H1 (cell line): ENCODE measurements around the gene COL11A2. TPM values are rescaled to one million over a fixed set of nuclear protein-coding genes. Genes with fewer than 3 reads are reported as not detected.
A peak's percentile ranks its signal among the peaks of the same experiment; 100 is the strongest.

ENCODE experiments used
- CTCF ChIA-PET: fragments of 300-600 bp; sonication (Branson Sonifier 250); formaldehyde crosslinking; loops from one replicate; lab custom pipeline; 2021; ENCODE audit not compliant: partially characterized antibody; lab: Charles Lee
- POLR2A ChIA-PET: fragments of 300-600 bp; sonication (Branson Sonifier 250); formaldehyde crosslinking; loops from one replicate; lab custom pipeline; 2021; ENCODE audit warnings: inconsistent platforms; ENCODE audit not compliant: partially characterized antibody; lab: Charles Lee
- DNase-seq, 2 experiments: peaks; one replicate each; pipeline versions ENCODE4 v3.0.0 to v3.0.0-alpha.2; 2010 to 2022; ENCODE audit warnings: low spot score in 2 of 2, low read depth in 1 of 2, mixed read lengths in 1 of 2
- FAIRE-seq: peaks from 2 replicates; lab custom pipeline; 2011; peaks lifted over from hg19 to GRCh38; lab: Jason Lieb, UNC
- H2AFZ ChIP-seq: 2 replicates; pipeline ENCODE4 v1.8.1; 2012; ENCODE audit warnings: low read length, inconsistent platforms
- H2AK5ac ChIP-seq: 2 replicates; pipeline ENCODE4 v1.6.1; 2013; ENCODE audit warnings: low read depth, low read length
- H2BK120ac ChIP-seq: replicated peaks from 2 replicates; pipeline ENCODE3; 2013; ENCODE audit warnings: low read depth, low read length, inconsistent platforms
- H2BK12ac ChIP-seq: 2 replicates; pipeline ENCODE4 v1.6.1; 2013; ENCODE audit warnings: low read depth, low read length
- H2BK15ac ChIP-seq: 2 replicates; pipeline ENCODE4 v1.6.1; 2013; ENCODE audit warnings: low read length
- H2BK20ac ChIP-seq: 2 replicates; pipeline ENCODE4 v1.6.1; 2013; ENCODE audit warnings: low read length
- H2BK5ac ChIP-seq: 2 replicates; pipeline ENCODE4 v1.6.1; 2013; ENCODE audit warnings: low read depth, low read length
- H3K14ac ChIP-seq: 2 replicates; pipeline ENCODE4 v1.6.1; 2013; ENCODE audit warnings: inconsistent platforms; ENCODE audit not compliant: insufficient read length
- H3K18ac ChIP-seq: 2 replicates; pipeline ENCODE4 v1.6.1; 2013; ENCODE audit warnings: low read length; ENCODE audit errors: extremely low read depth
- H3K23ac ChIP-seq: 2 replicates; pipeline ENCODE4 v1.6.1; 2013; ENCODE audit warnings: inconsistent platforms; ENCODE audit not compliant: insufficient read length
- H3K23me2 ChIP-seq: 2 replicates; pipeline ENCODE4 v1.6.1; 2013; ENCODE audit warnings: low read depth, low read length
- H3K27ac ChIP-seq: 2 replicates; pipeline ENCODE4 v1.6.1; 2011; ENCODE audit warnings: low read depth, low read length, inconsistent platforms
- H3K27me3 ChIP-seq, 4 experiments: replicated peaks in 1 of 4; 1 replicate in 1 of 4; 2 replicates in 3 of 4; pipeline versions ENCODE4 v1.6.1 to v1.8.1; 2011 to 2013; ENCODE audit warnings: low read length in 3 of 4, mild to moderate bottlenecking in 3 of 4, inconsistent platforms in 2 of 4, mixed read lengths in 2 of 4, moderate library complexity in 1 of 4; ENCODE audit not compliant: control insufficient read depth in 3 of 4, insufficient read depth in 3 of 4; ENCODE audit errors: extremely low read depth in 1 of 4
- H3K36me3 ChIP-seq, 4 experiments: 2 replicates each; pipeline versions ENCODE4 v1.6.1 to v1.8.1; 2011 to 2013; ENCODE audit warnings: mild to moderate bottlenecking in 4 of 4, low read length in 3 of 4, moderate library complexity in 2 of 4, control low read depth in 1 of 4, inconsistent platforms in 1 of 4; ENCODE audit not compliant: insufficient read depth in 4 of 4, control insufficient read depth in 2 of 4
- H3K4ac ChIP-seq: replicated peaks from 2 replicates; pipeline ENCODE3; 2013; ENCODE audit warnings: low read length, low read depth, mixed read lengths, inconsistent platforms; ENCODE audit not compliant: insufficient read length
- H3K4me1 ChIP-seq, 4 experiments: replicated peaks in 1 of 4; 1 replicate in 1 of 4; 2 replicates in 3 of 4; pipeline versions ENCODE4 v1.6.1 to v1.8.1; 2011 to 2013; ENCODE audit warnings: low read length in 3 of 4, inconsistent platforms in 2 of 4, mixed read lengths in 1 of 4; ENCODE audit not compliant: insufficient read depth in 4 of 4, control insufficient read depth in 3 of 4
- H3K4me2 ChIP-seq, 2 experiments: 2 replicates each; pipeline versions ENCODE4 v1.6.1 to v1.8.1; 2011 to 2013; ENCODE audit warnings: low read depth in 2 of 2, low read length in 2 of 2, control low read depth in 1 of 2, inconsistent platforms in 1 of 2, mild to moderate bottlenecking in 1 of 2; ENCODE audit not compliant: insufficient read depth in 1 of 2
- H3K4me3 ChIP-seq, 4 experiments: fragments of 200-600, 300-600 bp in 1 of 4; sonication (generic), shearing (Covaris generic), sonication (Bioruptor Twin) in 1 of 4; 2 replicates each; pipeline versions ENCODE4 v1.5.1 to v1.8.1; 2011 to 2016; ENCODE audit warnings: low read length in 4 of 4, low read depth in 3 of 4, control low read depth in 2 of 4, inconsistent platforms in 2 of 4, mild to moderate bottlenecking in 2 of 4, mixed read lengths in 1 of 4, moderate library complexity in 1 of 4; ENCODE audit not compliant: insufficient read depth in 2 of 4; ENCODE audit errors: extremely low read depth in 1 of 4
- H3K56ac ChIP-seq: replicated peaks from 2 replicates; pipeline ENCODE3; 2013; ENCODE audit warnings: low read depth, mild to moderate bottlenecking, mixed read lengths, low read length, inconsistent platforms; ENCODE audit not compliant: insufficient read length
- H3K79me1 ChIP-seq: 2 replicates; pipeline ENCODE4 v1.6.1; 2013; ENCODE audit warnings: low read depth, low read length, control low read depth
- H3K79me2 ChIP-seq, 2 experiments: 2 replicates each; pipeline versions ENCODE4 v1.6.1 to v1.8.1; 2012 to 2013; ENCODE audit warnings: low read length in 2 of 2, mild to moderate bottlenecking in 2 of 2, inconsistent platforms in 1 of 2; ENCODE audit not compliant: insufficient read depth in 2 of 2, control insufficient read depth in 1 of 2
- H3K9ac ChIP-seq, 4 experiments: replicated peaks in 1 of 4; 1 replicate in 1 of 4; 2 replicates in 3 of 4; pipeline versions ENCODE4 v1.6.1 to v1.8.1; 2011 to 2013; ENCODE audit warnings: low read depth in 3 of 4, low read length in 3 of 4, control low read depth in 2 of 4, mild to moderate bottlenecking in 2 of 4, moderate library complexity in 2 of 4, inconsistent platforms in 1 of 4; ENCODE audit errors: extremely low read depth in 1 of 4
- H3K9me3 ChIP-seq, 2 experiments: 2 replicates each; pipeline versions ENCODE4 v1.6.1 to v1.8.1; 2012 to 2013; ENCODE audit warnings: mild to moderate bottlenecking in 2 of 2, moderate library complexity in 2 of 2, control low read depth in 1 of 2, inconsistent platforms in 1 of 2, low read depth in 1 of 2, low read length in 1 of 2, mixed read lengths in 1 of 2; ENCODE audit not compliant: insufficient read depth in 2 of 2
- H4K20me1 ChIP-seq, 2 experiments: replicated peaks in 1 of 2; 2 replicates each; pipeline versions ENCODE3 to v1.8.1; 2011 to 2013; ENCODE audit warnings: inconsistent platforms in 2 of 2, low read length in 2 of 2, mild to moderate bottlenecking in 1 of 2; ENCODE audit not compliant: insufficient read depth in 2 of 2, control insufficient read depth in 1 of 2
- H4K5ac ChIP-seq: 2 replicates; pipeline ENCODE4 v1.6.1; 2013; ENCODE audit warnings: low read length, low read depth, mixed read lengths, inconsistent platforms; ENCODE audit not compliant: insufficient read length
- H4K8ac ChIP-seq: 2 replicates; pipeline ENCODE4 v1.8.0; 2013; ENCODE audit warnings: mild to moderate bottlenecking, moderate library complexity, low read length, inconsistent platforms; ENCODE audit not compliant: insufficient read depth; ENCODE audit errors: extremely low read depth
- H4K91ac ChIP-seq: replicated peaks from 2 replicates; pipeline ENCODE3; 2013; ENCODE audit warnings: low read length, mixed read lengths, inconsistent platforms; ENCODE audit not compliant: insufficient read length
- EZH2 ChIP-seq: fragments of 200-600 bp; sonication (generic); IDR thresholded peaks from 2 replicates; pipeline ENCODE4 v1.7.1; 2012; ENCODE audit warnings: low read depth, mild to moderate bottlenecking, moderate library complexity, low read length, inconsistent platforms; ENCODE audit not compliant: severe bottlenecking
- FOSL1 ChIP-seq: IDR thresholded peaks from 2 replicates; pipeline ENCODE4 v1.6.1; 2011; ENCODE audit warnings: mild to moderate bottlenecking, low read depth, low read length, moderate library complexity; ENCODE audit not compliant: insufficient read depth
- HDAC2 ChIP-seq, 2 experiments: fragments of 300-600 bp in 1 of 2; sonication (generic) in 1 of 2; IDR thresholded peaks; 2 replicates each; pipeline ENCODE4 v1.6.1; 2011 to 2012; ENCODE audit warnings: low read depth in 2 of 2, low read length in 2 of 2, mild to moderate bottlenecking in 2 of 2, moderate library complexity in 2 of 2, borderline replicate concordance in 1 of 2, inconsistent platforms in 1 of 2
- JUND ChIP-seq: IDR thresholded peaks from 2 replicates; pipeline ENCODE4 v1.6.1; 2011; ENCODE audit warnings: mild to moderate bottlenecking, improper control_type of control experiment, low read length
- POU5F1 ChIP-seq: IDR thresholded peaks from 2 replicates; pipeline ENCODE4 v1.6.1; 2011; ENCODE audit warnings: low read depth, mild to moderate bottlenecking, low read length, moderate library complexity
- SIN3A ChIP-seq, 2 experiments: IDR thresholded peaks in 1 of 2; conservative IDR thresholded peaks in 1 of 2; 2 replicates each; pipeline ENCODE4 v1.6.1; 2011 to 2012; ENCODE audit warnings: low read length in 2 of 2, improper control_type of control experiment in 1 of 2, low read depth in 1 of 2, mild to moderate bottlenecking in 1 of 2
- SIX5 ChIP-seq: IDR thresholded peaks from 2 replicates; pipeline ENCODE4 v1.6.1; 2011; ENCODE audit warnings: mild to moderate bottlenecking, low read depth, low read length
- SP4 ChIP-seq: IDR thresholded peaks from 2 replicates; pipeline ENCODE4 v1.6.1; 2012; ENCODE audit warnings: low read length, inconsistent platforms
- SUZ12 ChIP-seq: fragments of 200-600 bp; sonication (generic); IDR thresholded peaks from 2 replicates; pipeline ENCODE4 v1.6.1; 2012; ENCODE audit warnings: mild to moderate bottlenecking, inconsistent platforms, low read length, moderate library complexity, mixed read lengths
- WGBS, 2 experiments: shearing (Covaris generic) in 1 of 2; methylation state at CpG; one replicate each; pipeline versions ENCODE4 v1.1.6 to v1.1.7; 2013 to 2015; ENCODE audit warnings: low lambda C conversion rate in 2 of 2, mixed read lengths in 2 of 2, inconsistent platforms in 1 of 2, low coverage in 1 of 2, missing lambda C conversion rate in 1 of 2; ENCODE audit not compliant: insufficient replicate concordance in 2 of 2, insufficient coverage in 1 of 2, insufficient read length in 1 of 2; ENCODE audit errors: extremely low coverage in 1 of 2, missing lambda C conversion rate in 1 of 2; 5-methylcytosine and 5-hydroxymethylcytosine counted together
- polyA plus RNA-seq, 7 experiments: library from polyadenylated mRNA; depleted of rRNA in 3 of 7; stranded (reverse) in 5 of 7; unstranded in 2 of 7; fragments of >200 nt in 5 of 7; fragments of 200-250 nt in 2 of 7; gene quantifications; 1 replicate in 5 of 7; 2 replicates in 1 of 7; 4 replicates in 1 of 7; pipeline versions ENCODE4 v1.2.1 to v1.2.3, GENCODE V29; 2011 to 2013; ENCODE audit warnings: missing spikeins in 2 of 7, mixed read lengths in 2 of 7
- total RNA-seq: library from RNA; stranded (reverse); fragmentation: NEBNext Ultra II Directional; extraction: Animal tissue kit (Norgen Biotek cat#: 25700); gene quantifications from 2 replicates; pipeline ENCODE4 v1.2.1, GENCODE V29; 2021
- TF ChIP-seq, protein P1 (sequence below), 3 experiments: IDR thresholded peaks; 1 replicate in 2 of 3; 2 replicates in 1 of 3; pipeline versions ENCODE4 v1.5.1 to v1.6.1; 2011; ENCODE audit warnings: low read length in 3 of 3, mild to moderate bottlenecking in 3 of 3, inconsistent platforms in 2 of 3, low read depth in 1 of 3, moderate library complexity in 1 of 3; ENCODE audit not compliant: insufficient read depth in 1 of 3; ENCODE audit errors: control extremely low read depth in 1 of 3

Gene COL11A2
- total and polyA plus RNA-seq, 2 of the 8 experiments (the other 6 are each of a cell fraction or from before 2014, with no cell fraction given), result 2.8 to 3.8 TPM

DNA sequence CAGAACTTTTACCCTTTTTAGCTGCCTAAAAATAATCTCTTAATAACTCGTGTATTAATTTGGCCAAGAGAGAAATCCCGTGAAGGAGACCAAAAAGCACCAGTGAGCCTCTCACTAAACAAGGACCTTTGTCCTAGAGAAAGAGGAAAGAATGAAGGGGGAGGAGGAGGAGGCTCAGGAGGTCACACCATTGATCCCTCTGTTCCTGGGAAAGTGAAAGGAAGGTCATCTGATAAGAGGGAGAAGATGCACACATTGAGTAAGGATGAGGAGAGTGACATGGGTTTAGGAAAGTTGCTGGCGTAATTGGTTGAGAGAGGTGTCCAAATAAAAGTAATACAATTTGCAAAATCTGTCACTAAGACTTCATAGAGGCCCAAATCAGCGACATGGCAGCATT is 67.3 kb downstream of the COL11A2 start:
- H2BK12ac ChIP-seq, result no peak overlapping the region
- H3K9ac ChIP-seq, result no peak overlapping the region
- H3K27ac ChIP-seq, result no peak overlapping the region
- H2BK15ac ChIP-seq, result no peak overlapping the region
- H3K23ac ChIP-seq, result no peak overlapping the region
- H2BK5ac ChIP-seq, result no peak overlapping the region
- H3K36me3 ChIP-seq, result peaks cover 4 to 60% (median 29%) of the 10 kb centered on the region in 4 experiments; a peak in 7 of 8 replicates
- H2AK5ac ChIP-seq, result no peak overlapping the region
- no peak overlapping the region for H4K8ac ChIP-seq
- H3K79me2 ChIP-seq, result peaks cover 14 to 66% of the 10 kb centered on the region in 2 experiments; a peak in 3 of 4 replicates
- TF ChIP-seq SIN3A (conservative IDR thresholded peaks at IDR 0.05 in 1 of 2, IDR thresholded peaks at IDR 0.05 in 1 of 2; ENCODE audit: low read depth in 1 of 2, low read length in 2 of 2) (no peak), SP4 (no peak), HDAC2 (IDR thresholded peaks at IDR 0.05; ENCODE audit: borderline replicate concordance in 1 of 2, low read depth in 2 of 2, low read length in 2 of 2) (no peak), EZH2 (no peak), FOSL1 (no peak), SUZ12 (no peak), SIX5 (no peak), POU5F1 (no peak), JUND (no peak)
- TF ChIP-seq, protein P1, sequence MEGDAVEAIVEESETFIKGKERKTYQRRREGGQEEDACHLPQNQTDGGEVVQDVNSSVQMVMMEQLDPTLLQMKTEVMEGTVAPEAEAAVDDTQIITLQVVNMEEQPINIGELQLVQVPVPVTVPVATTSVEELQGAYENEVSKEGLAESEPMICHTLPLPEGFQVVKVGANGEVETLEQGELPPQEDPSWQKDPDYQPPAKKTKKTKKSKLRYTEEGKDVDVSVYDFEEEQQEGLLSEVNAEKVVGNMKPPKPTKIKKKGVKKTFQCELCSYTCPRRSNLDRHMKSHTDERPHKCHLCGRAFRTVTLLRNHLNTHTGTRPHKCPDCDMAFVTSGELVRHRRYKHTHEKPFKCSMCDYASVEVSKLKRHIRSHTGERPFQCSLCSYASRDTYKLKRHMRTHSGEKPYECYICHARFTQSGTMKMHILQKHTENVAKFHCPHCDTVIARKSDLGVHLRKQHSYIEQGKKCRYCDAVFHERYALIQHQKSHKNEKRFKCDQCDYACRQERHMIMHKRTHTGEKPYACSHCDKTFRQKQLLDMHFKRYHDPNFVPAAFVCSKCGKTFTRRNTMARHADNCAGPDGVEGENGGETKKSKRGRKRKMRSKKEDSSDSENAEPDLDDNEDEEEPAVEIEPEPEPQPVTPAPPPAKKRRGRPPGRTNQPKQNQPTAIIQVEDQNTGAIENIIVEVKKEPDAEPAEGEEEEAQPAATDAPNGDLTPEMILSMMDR (IDR thresholded peaks at IDR 0.05; ENCODE audit: control extremely low read depth in 1 of 3, insufficient read depth in 1 of 3, low read depth in 1 of 3, low read length in 3 of 3), result no peak
- no peaks in the 10 kb centered on the region for H3K23me2 ChIP-seq
- H2AFZ ChIP-seq, result no peak overlapping the region
- no peak overlapping the region for H4K91ac ChIP-seq
- DNase-seq (no peak), FAIRE-seq (peak; percentile 39)
- H3K4me2 ChIP-seq, result no peak overlapping the region
- no peak overlapping the region for H2BK120ac ChIP-seq
- no peak overlapping the region for H3K4ac ChIP-seq
- no peak overlapping the region for H4K5ac ChIP-seq
- H4K20me1 ChIP-seq, result peaks cover 0 to 3% of the 10 kb centered on the region in 2 experiments
- H3K79me1 ChIP-seq, result 0 out of 2 replicates have a peak, but pooled peaks cover 2% of the 10 kb centered on the region
- WGBS, 2 experiments, result 86% methylated on average over 4 of the region's 4 CpGs; no CpG with 5 or more reads in 1 of the 2 experiments
- no peak overlapping the region for H3K56ac ChIP-seq
- H3K4me3 ChIP-seq, result no peak overlapping the region
- CTCF ChIA-PET, result interaction anchor here (0.7 to 6.8 kb wide), 20 partner anchors 10 to 201 kb away, joined by 3 to 63 read pairs (median 4); no protein-coding TSS in a partner anchor
- H3K27me3 ChIP-seq, result no peaks in the 10 kb centered on the region
- peaks cover 31 to 34% of the 10 kb centered on the region in 2 experiments for H3K9me3 ChIP-seq
- H2BK20ac ChIP-seq, result no peak overlapping the region
- H3K14ac ChIP-seq, result no peak overlapping the region
- POLR2A ChIA-PET, result interaction anchor here (0.8 to 2.1 kb wide), 10 partner anchors 8 to 152 kb away, joined by 3 to 8 read pairs (median 4); partner anchors contain the start of gene B3GALT4
- peaks cover 0 to 11% (median 3%) of the 10 kb centered on the region in 4 experiments; a peak in 3 of 7 replicates for H3K4me1 ChIP-seq
- H3K18ac ChIP-seq, result no peak overlapping the region
